Ishikawa (cell line): Measurements from ENCODE around the gene PUDP.

Source experiments
- EGR1 ChIP-seq: IDR thresholded peaks from 2 replicates; pipeline ENCODE4 v1.6.1; 2012
- MAX ChIP-seq: IDR thresholded peaks from 2 replicates; pipeline ENCODE4 v1.6.1; 2012
- RAD21 ChIP-seq: IDR thresholded peaks from 2 replicates; pipeline ENCODE4 v1.6.1; 2012; ENCODE audit warnings: low read depth
- REST ChIP-seq: IDR thresholded peaks from 2 replicates; pipeline ENCODE4 v1.6.1; 2012; ENCODE audit warnings: low read depth, mild to moderate bottlenecking
- TAF1 ChIP-seq: IDR thresholded peaks from 2 replicates; pipeline ENCODE4 v1.6.1; 2012; ENCODE audit warnings: low read depth, mild to moderate bottlenecking
- YY1 ChIP-seq: IDR thresholded peaks from 2 replicates; pipeline ENCODE4 v1.6.1; 2012; ENCODE audit warnings: low read depth

- TF ChIP-seq RAD21: no peak
- TF ChIP-seq REST: no peak
- TF ChIP-seq YY1: no peak
- no peak for TF ChIP-seq EGR1
- no peak for TF ChIP-seq TAF1
- no peak for TF ChIP-seq MAX
These were observed 16.3 kb downstream of the PUDP start for GRCh38 chrX:7131621-7132020.
